Measurements from ENCODE around the gene NRN1. TPM values are rescaled to one million over a fixed set of nuclear protein-coding genes. Genes with fewer than 3 reads are reported as not detected.
A peak's percentile ranks its signal among the peaks of the same experiment; 100 is the strongest.

NRN1 gene
- polyA plus RNA-seq, 1 donor (not counting 4 experiments of a cell fraction or from before 2014, with no cell fraction given): 5.7 TPM

GRCh38 chr6:5981126-5982026, 25.3 kb downstream of the NRN1 start:
- Histone ChIP-seq H2AFZ (ENCODE audit: control insufficient read depth, low read length) (no peak overlapping the region), H3K4me2 (ENCODE audit: control insufficient read depth, extremely low read depth, insufficient read depth, low read depth, low read length) (no peak overlapping the region), H3K9me1 (ENCODE audit: control insufficient read depth, extremely low read depth, insufficient read depth, low read length) (no peaks in the 10 kb centered on the region), H3K27me3 (ENCODE audit: control insufficient read depth, extremely low read depth, insufficient read depth, low read length) (peaks cover 3% of the 10 kb centered on the region), H3K9ac (ENCODE audit: control insufficient read depth, extremely low read depth, insufficient read depth, low read length) (no peak overlapping the region), H3K9me3 (ENCODE audit: control insufficient read depth, low read depth, low read length) (no peaks in the 10 kb centered on the region), H4K20me1 (ENCODE audit: control insufficient read depth, extremely low read depth, insufficient read depth, low read length) (no peaks in the 10 kb centered on the region), H3K4me1 (ENCODE audit: control insufficient read depth, extremely low read depth, insufficient read depth, low read length) (no peaks in the 10 kb centered on the region), H3K27ac (ENCODE audit: control insufficient read depth, insufficient read depth, low read length) (no peak overlapping the region), H3K36me3 (ENCODE audit: control insufficient read depth in 2 of 2, extremely low read depth in 1 of 2, insufficient read depth in 2 of 2, low read length in 2 of 2) (no peaks in the 10 kb centered on the region), H3K79me2 (ENCODE audit: control insufficient read depth, insufficient read depth, low read length) (no peaks in the 10 kb centered on the region), H3K4me3 (ENCODE audit: control insufficient read depth in 2 of 3, extremely low read depth in 1 of 3, insufficient read depth in 2 of 3, low read depth in 1 of 3, low read length in 3 of 3) (no peak overlapping the region)
- TF ChIP-seq EZH2 (IDR thresholded peaks at IDR 0.05; ENCODE audit: low read length) (no peak), CTCF (optimal IDR thresholded peaks at IDR 0.05 in 1 of 3, IDR thresholded peaks at IDR 0.05 in 1 of 3, conservative IDR thresholded peaks at IDR 0.05 in 1 of 3; ENCODE audit: extremely low read depth in 1 of 3, insufficient read depth in 2 of 3, low read length in 3 of 3) (no peak)
- DNase-seq (ENCODE audit: low read depth, low spot score): no peak
- no peak for FAIRE-seq
- dilution Hi-C loops (cut with MboI; ENCODE audit: extremely low pct_ligation_motif_present, low sequenced_read_pairs): no loop called here

- Histone ChIP-seq H3K4me3 (ENCODE audit: control insufficient read depth in 2 of 3, extremely low read depth in 1 of 3, insufficient read depth in 2 of 3, low read depth in 1 of 3, low read length in 3 of 3) (no peak overlapping the region), H3K27me3 (ENCODE audit: control insufficient read depth, extremely low read depth, insufficient read depth, low read length) (peaks cover 3% of the 10 kb centered on the region), H3K36me3 (ENCODE audit: control insufficient read depth in 2 of 2, extremely low read depth in 1 of 2, insufficient read depth in 2 of 2, low read length in 2 of 2) (no peaks in the 10 kb centered on the region), H3K79me2 (ENCODE audit: control insufficient read depth, insufficient read depth, low read length) (no peaks in the 10 kb centered on the region), H3K9me3 (ENCODE audit: control insufficient read depth, low read depth, low read length) (no peaks in the 10 kb centered on the region), H3K4me2 (ENCODE audit: control insufficient read depth, extremely low read depth, insufficient read depth, low read depth, low read length) (no peak overlapping the region), H4K20me1 (ENCODE audit: control insufficient read depth, extremely low read depth, insufficient read depth, low read length) (no peaks in the 10 kb centered on the region), H3K4me1 (ENCODE audit: control insufficient read depth, extremely low read depth, insufficient read depth, low read length) (no peaks in the 10 kb centered on the region), H3K27ac (ENCODE audit: control insufficient read depth, insufficient read depth, low read length) (no peak overlapping the region), H3K9me1 (ENCODE audit: control insufficient read depth, extremely low read depth, insufficient read depth, low read length) (no peaks in the 10 kb centered on the region), H3K9ac (ENCODE audit: control insufficient read depth, extremely low read depth, insufficient read depth, low read length) (no peak overlapping the region), H2AFZ (ENCODE audit: control insufficient read depth, low read length) (no peak overlapping the region)
- dilution Hi-C loops (cut with MboI; ENCODE audit: extremely low pct_ligation_motif_present, low sequenced_read_pairs): no loop called here
- DNase-seq (ENCODE audit: low read depth, low spot score) (no peak), FAIRE-seq (peak; percentile 17)
- no peak for TF ChIP-seq CTCF (optimal IDR thresholded peaks at IDR 0.05 in 1 of 3, IDR thresholded peaks at IDR 0.05 in 1 of 3, conservative IDR thresholded peaks at IDR 0.05 in 1 of 3; ENCODE audit: extremely low read depth in 1 of 3, insufficient read depth in 2 of 3, low read length in 3 of 3)
- TF ChIP-seq EZH2 (IDR thresholded peaks at IDR 0.05; ENCODE audit: low read length): no peak
Measured at GRCh38 chr6:5979650-5980420, 26.9 kb downstream of the NRN1 start.
